Hepatocyte (in vitro differentiated cells): Measurements from ENCODE around the gene MUC5B.

ENCODE experiments used
- CTCF ChIP-seq: fragments of 200-600 bp; sonication (generic); IDR thresholded peaks from 2 replicates; pipeline ENCODE4 v1.5.1; 2016; ENCODE audit warnings: antibody characterized with exemption, mild to moderate bottlenecking; ENCODE audit not compliant: poor library complexity
- EZH2 ChIP-seq: fragments of 200-600 bp; sonication (generic); IDR thresholded peaks from 2 replicates; pipeline ENCODE4 v1.6.1; 2016; ENCODE audit warnings: antibody characterized with exemption, mild to moderate bottlenecking, borderline replicate concordance
- EZH2phosphoT487 ChIP-seq: fragments of 200-600 bp; sonication (generic); IDR thresholded peaks from one replicate; pipeline ENCODE4 v1.6.1; 2018; ENCODE audit warnings: antibody characterized with exemption, mild to moderate bottlenecking, low read depth, moderate library complexity; ENCODE audit not compliant: unreplicated experiment, severe bottlenecking

DNA sequence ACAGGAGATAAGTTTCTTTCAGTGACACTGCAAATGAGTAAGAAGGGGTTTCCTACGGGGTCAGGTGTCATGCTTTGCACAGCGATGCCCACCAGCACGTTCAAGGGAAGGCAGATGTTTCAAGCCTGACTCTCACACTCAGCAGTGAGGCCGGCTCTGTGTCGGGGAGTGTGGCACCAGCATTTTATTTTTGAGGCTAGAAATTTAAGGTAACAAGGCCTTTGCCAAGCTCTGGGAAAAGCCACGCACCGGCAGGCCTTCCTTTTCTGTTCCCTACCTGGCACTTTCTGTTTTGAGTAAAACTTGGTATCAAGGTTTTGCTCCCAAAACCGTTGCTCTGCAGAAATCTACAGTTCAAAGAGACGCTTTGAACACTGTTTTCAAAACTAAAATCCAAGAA lies 48.5 kb downstream of the MUC5B start:
- TF ChIP-seq CTCF (no peak), EZH2phosphoT487 (no peak), EZH2 (no peak)
